Hepatic stellate cell (primary cell): ENCODE measurements around the gene NCKAP1.
"Not testable (repeated sequence)": the region's sequence is repeated elsewhere in the genome, so short reads cannot be mapped to it uniquely, and the experiment has no call there.

Source experiments
- DNase-seq: peaks from one replicate; pipeline ENCODE4 v3.0.0; 2011; ENCODE audit warnings: low spot score

NCKAP1 gene

GRCh38 chr2:182999348-183000028 lies 38.8 kb downstream of the NCKAP1 start:
- DNase-seq = no peak

GRCh38 chr2:182994228-182994912 lies 43.9 kb downstream of the NCKAP1 start:
- no peak for DNase-seq

- DNase-seq = no peak
These were observed 55.3 kb downstream of the NCKAP1 start for GRCh38 chr2:182982941-182983340.

GRCh38 chr2:182981475-182981874 lies 56.8 kb downstream of the NCKAP1 start:
- DNase-seq = not testable (repeated sequence)

GRCh38 chr2:182980652-182981051 lies 57.6 kb downstream of the NCKAP1 start:
- no peak for DNase-seq

- DNase-seq = peak; percentile 19
These were observed 58.1 kb downstream of the NCKAP1 start for GRCh38 chr2:182980115-182980514.

- no peak for DNase-seq
These were observed 60.8 kb downstream of the NCKAP1 start for GRCh38 chr2:182977463-182977862.

- no peak for DNase-seq
These were observed 64.6 kb downstream of the NCKAP1 start for GRCh38 chr2:182973441-182974352.

- no peak for DNase-seq
These were observed 65.7 kb downstream of the NCKAP1 start for GRCh38 chr2:182972548-182972942.

- DNase-seq = no peak
These were observed 66.3 kb downstream of the NCKAP1 start for GRCh38 chr2:182971820-182972547.

GRCh38 chr2:182970486-182970885 lies 67.8 kb downstream of the NCKAP1 start:
- DNase-seq = no peak

- DNase-seq = no peak
These were observed 69.8 kb downstream of the NCKAP1 start for GRCh38 chr2:182968493-182968892.

- DNase-seq = not testable (repeated sequence)
These were observed 71.9 kb downstream of the NCKAP1 start for GRCh38 chr2:182966356-182966755.

GRCh38 chr2:182962641-182963040 lies 75.6 kb downstream of the NCKAP1 start:
- no peak for DNase-seq

- DNase-seq = not testable (repeated sequence)
These were observed 77.4 kb downstream of the NCKAP1 start for GRCh38 chr2:182960869-182961268.

- no peak for DNase-seq
These were observed 83.5 kb downstream of the NCKAP1 start for GRCh38 chr2:182954789-182955188.

GRCh38 chr2:182952741-182953450 lies 85.4 kb downstream of the NCKAP1 start:
- DNase-seq = peak; percentile 6

GRCh38 chr2:182951948-182952663 lies 86.2 kb downstream of the NCKAP1 start:
- DNase-seq = no peak

GRCh38 chr2:182950546-182950945 lies 87.7 kb downstream of the NCKAP1 start:
- DNase-seq = no peak

GRCh38 chr2:182949572-182950189 lies 88.6 kb downstream of the NCKAP1 start:
- DNase-seq = no peak
